WTC11 (cell line): Measurements from ENCODE around the gene YES1. TPM values are rescaled to one million over a fixed set of nuclear protein-coding genes. Genes with fewer than 3 reads are reported as not detected.

ENCODE experiments used
- ATAC-seq: fragments of 200-7000 bp; cut with Tn5 transposase; 2 replicates; pipeline ENCODE4 v1.10.0; 2021; ENCODE audit warnings: mild to moderate bottlenecking, moderate library complexity
- CTCF ChIA-PET: fragments of 300-600 bp; sonication (Branson Sonifier 250); formaldehyde crosslinking; loops from one replicate; lab custom pipeline; 2021; ENCODE audit warnings: antibody characterized with exemption; lab: Charles Lee
- POLR2A ChIA-PET: fragments of 350-600 bp; sonication (Branson Sonifier 250); formaldehyde crosslinking; loops from one replicate; lab custom pipeline; 2021; ENCODE audit warnings: antibody characterized with exemption; lab: Charles Lee
- DNase-seq: peaks from one replicate; pipeline ENCODE4 v3.0.0; 2021; ENCODE audit warnings: low spot score
- H3K27ac Mint-ChIP-seq: 2 replicates; pipeline ENCODE4 v1.8.0; 2021; ENCODE audit warnings: mixed read lengths
- H3K27me3 Mint-ChIP-seq: 2 replicates; pipeline ENCODE4 v1.8.0; 2021; ENCODE audit warnings: low read depth, mild to moderate bottlenecking, moderate library complexity, mixed read lengths
- H3K36me3 Mint-ChIP-seq: 2 replicates; pipeline ENCODE4 v1.8.0; 2021; ENCODE audit warnings: mixed read lengths
- H3K4me1 Mint-ChIP-seq: 2 replicates; pipeline ENCODE4 v1.8.0; 2022; ENCODE audit warnings: mixed read lengths
- H3K4me3 Mint-ChIP-seq: 2 replicates; pipeline ENCODE4 v1.8.0; 2021; ENCODE audit warnings: mild to moderate bottlenecking, moderate library complexity, mixed read lengths
- H3K9me3 Mint-ChIP-seq: 2 replicates; pipeline ENCODE4 v1.8.0; 2021; ENCODE audit warnings: mixed read lengths
- ELF4 ChIP-seq: sonication (generic); formaldehyde crosslinking; IDR thresholded peaks from 2 replicates; pipeline ENCODE4 v1.8.1; 2022; ENCODE audit warnings: low read depth, mild to moderate bottlenecking, moderate library complexity, missing genetic modification reagents
- EMX1 ChIP-seq: fragments of 250-450 bp; sonication (Bioruptor Pico); IDR thresholded peaks from 2 replicates; pipeline ENCODE4 v1.8.0; 2021; ENCODE audit warnings: mild to moderate bottlenecking
- ETV6 ChIP-seq: sonication (generic); formaldehyde crosslinking; IDR thresholded peaks from 2 replicates; pipeline ENCODE4 v1.8.1; 2022; ENCODE audit warnings: mild to moderate bottlenecking, missing genetic modification reagents
- HMGA2 ChIP-seq: fragments of 250-450 bp; sonication (Bioruptor Pico); IDR thresholded peaks from 2 replicates; pipeline ENCODE4 v1.4.0; 2021; ENCODE audit warnings: mild to moderate bottlenecking, moderate library complexity
- IRF2 ChIP-seq: sonication (generic); formaldehyde crosslinking; IDR thresholded peaks from 2 replicates; pipeline ENCODE4 v1.8.0; 2022; ENCODE audit warnings: low read depth, missing genetic modification reagents, borderline replicate concordance
- JAZF1 ChIP-seq: fragments of 250-450 bp; sonication (Bioruptor Pico); IDR thresholded peaks from 2 replicates; pipeline ENCODE4 v1.9.0; 2021; ENCODE audit warnings: moderate library complexity, mild to moderate bottlenecking, inconsistent platforms
- MYBL2 ChIP-seq: sonication (generic); formaldehyde crosslinking; IDR thresholded peaks from 2 replicates; pipeline ENCODE4 v1.8.1; 2023; ENCODE audit warnings: mild to moderate bottlenecking, moderate library complexity, missing genetic modification reagents
- NR2C2 ChIP-seq: sonication (generic); formaldehyde crosslinking; IDR thresholded peaks from 2 replicates; pipeline ENCODE4 v1.8.0; 2022; ENCODE audit warnings: mild to moderate bottlenecking, missing genetic modification reagents
- SMAD3 ChIP-seq: sonication (generic); formaldehyde crosslinking; IDR thresholded peaks from 2 replicates; pipeline ENCODE4 v1.8.0; 2022; ENCODE audit warnings: missing genetic modification reagents, mild to moderate bottlenecking, borderline replicate concordance
- TEAD4 ChIP-seq: sonication (generic); formaldehyde crosslinking; IDR thresholded peaks from 2 replicates; pipeline ENCODE4 v1.8.0; 2022; ENCODE audit warnings: mild to moderate bottlenecking, missing genetic modification reagents
- ZNF317 ChIP-seq: sonication (generic); formaldehyde crosslinking; IDR thresholded peaks from 2 replicates; pipeline ENCODE4 v1.8.1; 2023; ENCODE audit warnings: low read depth, mild to moderate bottlenecking, moderate library complexity, missing genetic modification reagents, borderline replicate concordance
- ZNF416 ChIP-seq: fragments of 250-450 bp; sonication (Bioruptor Pico); IDR thresholded peaks from 2 replicates; pipeline ENCODE4 v1.9.0; 2021; ENCODE audit warnings: mild to moderate bottlenecking, inconsistent platforms
- total RNA-seq: library from RNA; stranded (reverse); gene quantifications from 3 replicates; pipeline ENCODE4 v1.2.3, GENCODE V29; 2021
- TF ChIP-seq, protein P1 (sequence below): sonication (generic); formaldehyde crosslinking; IDR thresholded peaks from 2 replicates; pipeline ENCODE4 v1.8.1; 2023; ENCODE audit warnings: mild to moderate bottlenecking, missing genetic modification reagents, borderline replicate concordance
- TF ChIP-seq, protein P2 (sequence below): fragments of 250-450 bp; sonication (Bioruptor Pico); IDR thresholded peaks from 2 replicates; pipeline ENCODE4 v1.9.0; 2021; ENCODE audit warnings: mild to moderate bottlenecking
- TF ChIP-seq, protein P3 (sequence below): sonication (generic); formaldehyde crosslinking; IDR thresholded peaks from 2 replicates; pipeline ENCODE4 v1.8.0; 2023; ENCODE audit warnings: mild to moderate bottlenecking, missing genetic modification reagents
- TF ChIP-seq, protein P4 (sequence below): sonication (generic); formaldehyde crosslinking; IDR thresholded peaks from 2 replicates; pipeline ENCODE4 v1.8.1; 2023; ENCODE audit warnings: mild to moderate bottlenecking, missing genetic modification reagents
- TF ChIP-seq, protein P5 (sequence below): sonication (generic); formaldehyde crosslinking; IDR thresholded peaks from 2 replicates; pipeline ENCODE4 v1.8.1; 2023; ENCODE audit warnings: mild to moderate bottlenecking, missing genetic modification reagents, moderate library complexity
- TF ChIP-seq, protein P6 (sequence below): sonication (generic); formaldehyde crosslinking; IDR thresholded peaks from 2 replicates; pipeline ENCODE4 v1.8.0; 2022; ENCODE audit warnings: mild to moderate bottlenecking, missing genetic modification reagents
- TF ChIP-seq, protein P7 (sequence below): sonication (generic); formaldehyde crosslinking; IDR thresholded peaks from 2 replicates; pipeline ENCODE4 v1.8.1; 2022; ENCODE audit warnings: low read depth, missing genetic modification reagents, borderline replicate concordance
- TF ChIP-seq, protein P8 (sequence below): sonication (generic); formaldehyde crosslinking; conservative IDR thresholded peaks from 2 replicates; pipeline ENCODE4 v1.8.1; 2023; ENCODE audit warnings: mild to moderate bottlenecking, low read depth, missing genetic modification reagents, moderate library complexity

YES1 gene
- total RNA-seq, 1 experiment from 2014 or later: 113 TPM

DNA sequence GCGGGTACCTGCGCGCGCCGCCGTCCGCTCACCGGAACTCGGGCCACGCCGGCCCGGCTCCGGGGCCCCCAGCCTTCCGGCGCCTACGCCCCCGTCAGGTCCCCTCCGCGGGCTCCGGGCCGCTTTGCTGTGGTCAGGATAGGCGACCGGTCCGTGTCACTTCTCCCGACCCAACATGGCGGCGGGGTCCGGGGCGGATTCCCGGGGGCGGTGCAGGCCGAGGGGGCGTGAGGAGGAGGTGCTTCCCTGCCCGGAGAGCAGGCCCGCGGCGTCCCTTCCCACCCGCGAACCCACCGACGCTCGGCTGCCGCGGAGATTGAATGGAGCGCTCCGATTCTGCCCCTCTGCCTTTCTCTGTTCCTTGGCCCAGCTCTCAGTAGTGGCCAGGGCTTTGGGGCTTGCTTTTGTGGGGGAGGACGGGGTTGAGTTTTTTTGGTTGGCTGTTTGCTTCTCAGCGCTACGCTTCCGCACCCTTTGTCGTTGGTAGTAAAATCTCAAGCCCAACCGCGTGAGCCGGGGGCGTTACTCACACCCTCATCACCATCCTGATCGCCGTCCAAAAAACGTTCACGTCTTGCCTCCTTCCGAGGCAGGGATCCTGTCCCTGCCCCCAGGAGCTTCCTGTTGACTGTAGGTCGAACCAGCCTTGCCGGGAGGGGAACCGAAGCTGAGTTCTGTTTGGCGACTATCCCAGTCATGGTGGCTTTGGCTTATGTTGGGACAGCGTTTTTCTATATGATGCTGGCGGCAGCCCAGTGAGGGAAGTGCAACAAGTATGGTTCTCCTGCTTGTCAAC, 532 bp upstream of the YES1 start:
- ChIA-PET POLR2A (interaction anchor here (0.5 to 0.7 kb wide), 2 partner anchors 23 to 63 kb away, joined by 3 read pairs; no protein-coding TSS in a partner anchor), CTCF (interaction anchor here (0.5 to 2.4 kb wide), 5 partner anchors 19 to 150 kb away, joined by 3 to 12 read pairs (median 8); partner anchors contain the start of gene ENOSF1)
- Mint-ChIP-seq H3K36me3 (no peaks in the 10 kb centered on the region), H3K9me3 (no peaks in the 10 kb centered on the region), H3K27me3 (no peaks in the 10 kb centered on the region; the same call in 1 of the 2 replicates), H3K4me3 (peak overlapping the region; percentile 95), H3K27ac (peak overlapping the region; percentile 100), H3K4me1 (peaks cover 44% of the 10 kb centered on the region)
- DNase-seq (peak; percentile 83), ATAC-seq (peak; percentile 83)
- TF ChIP-seq MYBL2 (CRISPR knock-in tag): no peak
- no peak for TF ChIP-seq ZNF416 (CRISPR knock-in tag)
- no peak for TF ChIP-seq JAZF1 (CRISPR knock-in tag)
- TF ChIP-seq, protein P1, sequence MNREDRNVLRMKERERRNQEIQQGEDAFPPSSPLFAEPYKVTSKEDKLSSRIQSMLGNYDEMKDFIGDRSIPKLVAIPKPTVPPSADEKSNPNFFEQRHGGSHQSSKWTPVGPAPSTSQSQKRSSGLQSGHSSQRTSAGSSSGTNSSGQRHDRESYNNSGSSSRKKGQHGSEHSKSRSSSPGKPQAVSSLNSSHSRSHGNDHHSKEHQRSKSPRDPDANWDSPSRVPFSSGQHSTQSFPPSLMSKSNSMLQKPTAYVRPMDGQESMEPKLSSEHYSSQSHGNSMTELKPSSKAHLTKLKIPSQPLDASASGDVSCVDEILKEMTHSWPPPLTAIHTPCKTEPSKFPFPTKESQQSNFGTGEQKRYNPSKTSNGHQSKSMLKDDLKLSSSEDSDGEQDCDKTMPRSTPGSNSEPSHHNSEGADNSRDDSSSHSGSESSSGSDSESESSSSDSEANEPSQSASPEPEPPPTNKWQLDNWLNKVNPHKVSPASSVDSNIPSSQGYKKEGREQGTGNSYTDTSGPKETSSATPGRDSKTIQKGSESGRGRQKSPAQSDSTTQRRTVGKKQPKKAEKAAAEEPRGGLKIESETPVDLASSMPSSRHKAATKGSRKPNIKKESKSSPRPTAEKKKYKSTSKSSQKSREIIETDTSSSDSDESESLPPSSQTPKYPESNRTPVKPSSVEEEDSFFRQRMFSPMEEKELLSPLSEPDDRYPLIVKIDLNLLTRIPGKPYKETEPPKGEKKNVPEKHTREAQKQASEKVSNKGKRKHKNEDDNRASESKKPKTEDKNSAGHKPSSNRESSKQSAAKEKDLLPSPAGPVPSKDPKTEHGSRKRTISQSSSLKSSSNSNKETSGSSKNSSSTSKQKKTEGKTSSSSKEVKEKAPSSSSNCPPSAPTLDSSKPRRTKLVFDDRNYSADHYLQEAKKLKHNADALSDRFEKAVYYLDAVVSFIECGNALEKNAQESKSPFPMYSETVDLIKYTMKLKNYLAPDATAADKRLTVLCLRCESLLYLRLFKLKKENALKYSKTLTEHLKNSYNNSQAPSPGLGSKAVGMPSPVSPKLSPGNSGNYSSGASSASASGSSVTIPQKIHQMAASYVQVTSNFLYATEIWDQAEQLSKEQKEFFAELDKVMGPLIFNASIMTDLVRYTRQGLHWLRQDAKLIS: no peak
- TF ChIP-seq EMX1 (CRISPR knock-in tag): no peak
- no peak for TF ChIP-seq IRF2
- TF ChIP-seq, protein P2, sequence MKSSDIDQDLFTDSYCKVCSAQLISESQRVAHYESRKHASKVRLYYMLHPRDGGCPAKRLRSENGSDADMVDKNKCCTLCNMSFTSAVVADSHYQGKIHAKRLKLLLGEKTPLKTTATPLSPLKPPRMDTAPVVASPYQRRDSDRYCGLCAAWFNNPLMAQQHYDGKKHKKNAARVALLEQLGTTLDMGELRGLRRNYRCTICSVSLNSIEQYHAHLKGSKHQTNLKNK (CRISPR knock-in tag): no peak
- TF ChIP-seq HMGA2 (CRISPR knock-in tag): no peak
- no peak for TF ChIP-seq ETV6 (CRISPR knock-in tag)
- TF ChIP-seq, protein P3, sequence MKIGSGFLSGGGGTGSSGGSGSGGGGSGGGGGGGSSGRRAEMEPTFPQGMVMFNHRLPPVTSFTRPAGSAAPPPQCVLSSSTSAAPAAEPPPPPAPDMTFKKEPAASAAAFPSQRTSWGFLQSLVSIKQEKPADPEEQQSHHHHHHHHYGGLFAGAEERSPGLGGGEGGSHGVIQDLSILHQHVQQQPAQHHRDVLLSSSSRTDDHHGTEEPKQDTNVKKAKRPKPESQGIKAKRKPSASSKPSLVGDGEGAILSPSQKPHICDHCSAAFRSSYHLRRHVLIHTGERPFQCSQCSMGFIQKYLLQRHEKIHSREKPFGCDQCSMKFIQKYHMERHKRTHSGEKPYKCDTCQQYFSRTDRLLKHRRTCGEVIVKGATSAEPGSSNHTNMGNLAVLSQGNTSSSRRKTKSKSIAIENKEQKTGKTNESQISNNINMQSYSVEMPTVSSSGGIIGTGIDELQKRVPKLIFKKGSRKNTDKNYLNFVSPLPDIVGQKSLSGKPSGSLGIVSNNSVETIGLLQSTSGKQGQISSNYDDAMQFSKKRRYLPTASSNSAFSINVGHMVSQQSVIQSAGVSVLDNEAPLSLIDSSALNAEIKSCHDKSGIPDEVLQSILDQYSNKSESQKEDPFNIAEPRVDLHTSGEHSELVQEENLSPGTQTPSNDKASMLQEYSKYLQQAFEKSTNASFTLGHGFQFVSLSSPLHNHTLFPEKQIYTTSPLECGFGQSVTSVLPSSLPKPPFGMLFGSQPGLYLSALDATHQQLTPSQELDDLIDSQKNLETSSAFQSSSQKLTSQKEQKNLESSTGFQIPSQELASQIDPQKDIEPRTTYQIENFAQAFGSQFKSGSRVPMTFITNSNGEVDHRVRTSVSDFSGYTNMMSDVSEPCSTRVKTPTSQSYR (CRISPR knock-in tag): 0 out of 2 replicates have a peak, but pooled peaks have one; percentile 7
- TF ChIP-seq, protein P4, sequence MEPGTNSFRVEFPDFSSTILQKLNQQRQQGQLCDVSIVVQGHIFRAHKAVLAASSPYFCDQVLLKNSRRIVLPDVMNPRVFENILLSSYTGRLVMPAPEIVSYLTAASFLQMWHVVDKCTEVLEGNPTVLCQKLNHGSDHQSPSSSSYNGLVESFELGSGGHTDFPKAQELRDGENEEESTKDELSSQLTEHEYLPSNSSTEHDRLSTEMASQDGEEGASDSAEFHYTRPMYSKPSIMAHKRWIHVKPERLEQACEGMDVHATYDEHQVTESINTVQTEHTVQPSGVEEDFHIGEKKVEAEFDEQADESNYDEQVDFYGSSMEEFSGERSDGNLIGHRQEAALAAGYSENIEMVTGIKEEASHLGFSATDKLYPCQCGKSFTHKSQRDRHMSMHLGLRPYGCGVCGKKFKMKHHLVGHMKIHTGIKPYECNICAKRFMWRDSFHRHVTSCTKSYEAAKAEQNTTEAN: no peak
- TF ChIP-seq, protein P5, sequence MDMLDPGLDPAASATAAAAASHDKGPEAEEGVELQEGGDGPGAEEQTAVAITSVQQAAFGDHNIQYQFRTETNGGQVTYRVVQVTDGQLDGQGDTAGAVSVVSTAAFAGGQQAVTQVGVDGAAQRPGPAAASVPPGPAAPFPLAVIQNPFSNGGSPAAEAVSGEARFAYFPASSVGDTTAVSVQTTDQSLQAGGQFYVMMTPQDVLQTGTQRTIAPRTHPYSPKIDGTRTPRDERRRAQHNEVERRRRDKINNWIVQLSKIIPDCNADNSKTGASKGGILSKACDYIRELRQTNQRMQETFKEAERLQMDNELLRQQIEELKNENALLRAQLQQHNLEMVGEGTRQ (CRISPR knock-in tag): no peak
- TF ChIP-seq SMAD3 (CRISPR knock-in tag): no peak
- TF ChIP-seq ZNF317: no peak
- TF ChIP-seq, protein P6, sequence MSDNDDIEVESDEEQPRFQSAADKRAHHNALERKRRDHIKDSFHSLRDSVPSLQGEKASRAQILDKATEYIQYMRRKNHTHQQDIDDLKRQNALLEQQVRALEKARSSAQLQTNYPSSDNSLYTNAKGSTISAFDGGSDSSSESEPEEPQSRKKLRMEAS (CRISPR knock-in tag): peak; percentile 60; the same call in 1 of the 2 replicates
- no peak for TF ChIP-seq NR2C2
- 0 out of 2 replicates have a peak, but pooled peaks have one; percentile 10 for TF ChIP-seq TEAD4
- no peak for TF ChIP-seq ELF4 (CRISPR knock-in tag)
- TF ChIP-seq, protein P7, sequence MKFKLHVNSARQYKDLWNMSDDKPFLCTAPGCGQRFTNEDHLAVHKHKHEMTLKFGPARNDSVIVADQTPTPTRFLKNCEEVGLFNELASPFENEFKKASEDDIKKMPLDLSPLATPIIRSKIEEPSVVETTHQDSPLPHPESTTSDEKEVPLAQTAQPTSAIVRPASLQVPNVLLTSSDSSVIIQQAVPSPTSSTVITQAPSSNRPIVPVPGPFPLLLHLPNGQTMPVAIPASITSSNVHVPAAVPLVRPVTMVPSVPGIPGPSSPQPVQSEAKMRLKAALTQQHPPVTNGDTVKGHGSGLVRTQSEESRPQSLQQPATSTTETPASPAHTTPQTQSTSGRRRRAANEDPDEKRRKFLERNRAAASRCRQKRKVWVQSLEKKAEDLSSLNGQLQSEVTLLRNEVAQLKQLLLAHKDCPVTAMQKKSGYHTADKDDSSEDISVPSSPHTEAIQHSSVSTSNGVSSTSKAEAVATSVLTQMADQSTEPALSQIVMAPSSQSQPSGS (CRISPR knock-in tag): no peak
- TF ChIP-seq, protein P8, sequence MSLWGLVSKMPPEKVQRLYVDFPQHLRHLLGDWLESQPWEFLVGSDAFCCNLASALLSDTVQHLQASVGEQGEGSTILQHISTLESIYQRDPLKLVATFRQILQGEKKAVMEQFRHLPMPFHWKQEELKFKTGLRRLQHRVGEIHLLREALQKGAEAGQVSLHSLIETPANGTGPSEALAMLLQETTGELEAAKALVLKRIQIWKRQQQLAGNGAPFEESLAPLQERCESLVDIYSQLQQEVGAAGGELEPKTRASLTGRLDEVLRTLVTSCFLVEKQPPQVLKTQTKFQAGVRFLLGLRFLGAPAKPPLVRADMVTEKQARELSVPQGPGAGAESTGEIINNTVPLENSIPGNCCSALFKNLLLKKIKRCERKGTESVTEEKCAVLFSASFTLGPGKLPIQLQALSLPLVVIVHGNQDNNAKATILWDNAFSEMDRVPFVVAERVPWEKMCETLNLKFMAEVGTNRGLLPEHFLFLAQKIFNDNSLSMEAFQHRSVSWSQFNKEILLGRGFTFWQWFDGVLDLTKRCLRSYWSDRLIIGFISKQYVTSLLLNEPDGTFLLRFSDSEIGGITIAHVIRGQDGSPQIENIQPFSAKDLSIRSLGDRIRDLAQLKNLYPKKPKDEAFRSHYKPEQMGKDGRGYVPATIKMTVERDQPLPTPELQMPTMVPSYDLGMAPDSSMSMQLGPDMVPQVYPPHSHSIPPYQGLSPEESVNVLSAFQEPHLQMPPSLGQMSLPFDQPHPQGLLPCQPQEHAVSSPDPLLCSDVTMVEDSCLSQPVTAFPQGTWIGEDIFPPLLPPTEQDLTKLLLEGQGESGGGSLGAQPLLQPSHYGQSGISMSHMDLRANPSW (CRISPR knock-in tag): no peak
